Heart left ventricle (tissue), 16 donors: ENCODE data around the gene ZMYM2. TPM values are rescaled to one million over a fixed set of nuclear protein-coding genes. Genes with fewer than 3 reads are reported as not detected.
A peak's percentile ranks its signal among the peaks of the same experiment; 100 is the strongest.

Source experiments
- ATAC-seq, 4 donors: fragments of 200-7000 bp; cut with Tn5 transposase; one replicate each; pipeline ENCODE4 v1.9.1; 2020 to 2022; ENCODE audit warnings: moderate library complexity in 4 of 4, mild to moderate bottlenecking in 3 of 4, moderate number of reproducible peaks in 1 of 4
- DNase-seq, 5 donors: peaks; one replicate each; pipeline ENCODE4 v3.0.0-alpha.2; 2020
- H3K27ac ChIP-seq, 12 donors: fragments of 200-600 bp; sonication (generic) in 4 of 12; one replicate each; pipeline versions ENCODE4 v1.5.0 to v1.8.0; 2016 to 2022; ENCODE audit warnings: mild to moderate bottlenecking in 2 of 12
- H3K27me3 ChIP-seq, 9 donors: fragments of 200-600 bp; sonication (generic) in 2 of 9; one replicate each; pipeline versions ENCODE4 v1.5.1 to v1.8.0; 2016 to 2022; ENCODE audit warnings: mild to moderate bottlenecking in 3 of 9
- H3K36me3 ChIP-seq, 9 donors: fragments of 200-600 bp; sonication (generic) in 2 of 9; one replicate each; pipeline versions ENCODE4 v1.5.0 to v1.8.0; 2018 to 2022; ENCODE audit warnings: mild to moderate bottlenecking in 2 of 9
- H3K4me1 ChIP-seq, 12 donors: fragments of 200-600 bp; sonication (generic) in 4 of 12; one replicate each; pipeline versions ENCODE4 v1.5.0 to v1.8.0; 2016 to 2022; ENCODE audit warnings: mild to moderate bottlenecking in 3 of 12
- H3K4me3 ChIP-seq, 12 donors: fragments of 200-600 bp; sonication (generic) in 4 of 12; one replicate each; pipeline versions ENCODE4 v1.5.0 to v1.8.0; 2017 to 2022; ENCODE audit warnings: mild to moderate bottlenecking in 9 of 12, moderate library complexity in 4 of 12
- H3K9me3 ChIP-seq, 12 donors: fragments of 200-600 bp; sonication (generic) in 4 of 12; one replicate each; pipeline versions ENCODE4 v1.5.0 to v1.8.0; 2016 to 2022; ENCODE audit warnings: mild to moderate bottlenecking in 1 of 12
- POLR2A ChIP-seq, 2 donors: fragments of 450-650 bp; IDR thresholded peaks; one replicate each; pipeline ENCODE4 v1.6.1; 2017; ENCODE audit warnings: antibody characterized with exemption in 2 of 2, mild to moderate bottlenecking in 2 of 2, moderate library complexity in 2 of 2
- WGBS, 4 donors: extraction: QIAGEN DNeasy Blood & Tissue Kit in 2 of 4; methylation state at CpG; one replicate each; pipeline versions ENCODE4 v1.1.5 to v1.1.7; 2013 to 2018; 5-methylcytosine and 5-hydroxymethylcytosine counted together
- intact Hi-C, 10 donors: fragments of 100-400 bp; cut with DNase I; formaldehyde crosslinking; loops; one replicate each; pipeline versions ENCODE4 v1.11.1 to v1.14.2; 2022
- polyA plus RNA-seq, 2 donors: library from polyadenylated mRNA; stranded (reverse); fragments of 200-250 nt; gene quantifications; one replicate each; pipeline ENCODE4 v1.2.3, GENCODE V29; 2013
- total RNA-seq, 9 donors: library from RNA; depleted of rRNA in 2 of 9; stranded (reverse); fragments of >200 nt in 2 of 9; fragmentation: NEBNext Ultra II Directional in 3 of 9; extraction: Animal tissue kit (Norgen Biotek cat#: 25700) in 3 of 9; gene quantifications; one replicate each; pipeline versions ENCODE4 v1.1.0 to v1.2.4, GENCODE V29; 2016 to 2023
- TF ChIP-seq, protein P1 (sequence below), 12 donors: fragments of 200-600 bp; sonication (generic) in 4 of 12; IDR thresholded peaks; one replicate each; pipeline versions ENCODE4 v1.5.0 to v1.8.0; 2018 to 2022; ENCODE audit warnings: antibody characterized with exemption in 12 of 12, mild to moderate bottlenecking in 5 of 12
- donor health status: ischemic (EF 13 %, LVEDD 7.1; RV severe dilation, severe dysfunction).
- donor health status: healthy with polysubstance abuse.
- donor health status: DM: no; HTN: yes; CAD: no.
- donor health status: DM: no; HTN: no; CAD: no.
- donor health status: ischemic (EF 25% LVEDD 6.9; RV normal size, moderate dysfunction).
- donor health status: ischemic (EF 25% LVEDD 5.7; RV mildly dilated, moderate dysfunction).
- donor health status: healthy.
- donor health status: DM: yes; HTN: yes; CAD: no.
- donor health status: ischemic (EF 35%, LVEDD 5.7; RV mildly dilated, moderate dysfunction).
- donor health status: nonischemic (EF 11% LVEDD 7.7; RV severe dilation, severe dysfunction).
- donor health status: DM: yes; HTN: yes; CAD: no.
- donor health status: PGD.
- donor health status: ischemic (EF 29% LVEDD 5.4; RV normal size, mild dysfunction).
- donor health status: nonischemic (EF 23%, LVEDD 6.1; RV moderate dilation, normal function).

The ZMYM2 gene
- total and polyA plus RNA-seq, 11 donors: 11.2 to 69.3 (median 51.9) TPM

DNA sequence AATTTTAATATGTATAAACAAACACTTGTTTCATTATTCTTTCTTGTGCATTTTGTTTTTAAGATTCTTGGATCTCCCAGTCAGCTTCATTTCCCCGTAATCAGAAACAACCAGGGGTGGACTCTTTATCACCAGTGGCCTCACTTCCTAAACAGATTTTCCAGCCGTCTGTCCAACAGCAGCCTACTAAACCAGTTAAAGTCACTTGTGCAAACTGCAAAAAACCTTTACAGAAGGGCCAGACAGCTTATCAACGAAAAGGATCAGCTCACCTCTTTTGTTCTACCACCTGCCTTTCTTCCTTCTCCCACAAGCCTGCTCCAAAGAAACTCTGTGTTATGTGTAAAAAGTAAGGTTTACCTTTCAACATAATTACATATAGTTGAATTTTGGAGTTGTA, 44.3 kb downstream of the ZMYM2 start:
- TF ChIP-seq, protein P1, sequence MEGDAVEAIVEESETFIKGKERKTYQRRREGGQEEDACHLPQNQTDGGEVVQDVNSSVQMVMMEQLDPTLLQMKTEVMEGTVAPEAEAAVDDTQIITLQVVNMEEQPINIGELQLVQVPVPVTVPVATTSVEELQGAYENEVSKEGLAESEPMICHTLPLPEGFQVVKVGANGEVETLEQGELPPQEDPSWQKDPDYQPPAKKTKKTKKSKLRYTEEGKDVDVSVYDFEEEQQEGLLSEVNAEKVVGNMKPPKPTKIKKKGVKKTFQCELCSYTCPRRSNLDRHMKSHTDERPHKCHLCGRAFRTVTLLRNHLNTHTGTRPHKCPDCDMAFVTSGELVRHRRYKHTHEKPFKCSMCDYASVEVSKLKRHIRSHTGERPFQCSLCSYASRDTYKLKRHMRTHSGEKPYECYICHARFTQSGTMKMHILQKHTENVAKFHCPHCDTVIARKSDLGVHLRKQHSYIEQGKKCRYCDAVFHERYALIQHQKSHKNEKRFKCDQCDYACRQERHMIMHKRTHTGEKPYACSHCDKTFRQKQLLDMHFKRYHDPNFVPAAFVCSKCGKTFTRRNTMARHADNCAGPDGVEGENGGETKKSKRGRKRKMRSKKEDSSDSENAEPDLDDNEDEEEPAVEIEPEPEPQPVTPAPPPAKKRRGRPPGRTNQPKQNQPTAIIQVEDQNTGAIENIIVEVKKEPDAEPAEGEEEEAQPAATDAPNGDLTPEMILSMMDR (IDR thresholded peaks at IDR 0.05): no peak
- no peak for TF ChIP-seq POLR2A (IDR thresholded peaks at IDR 0.05)
- Histone ChIP-seq H3K27ac (no peak overlapping the region), H3K4me1 (peaks cover 0 to 39% (median 24%) of the 10 kb centered on the region in 12 donors), H3K4me3 (no peak overlapping the region), H3K27me3 (no peaks in the 10 kb centered on the region), H3K36me3 (peaks cover 0 to 71% (median 48%) of the 10 kb centered on the region in 9 donors), H3K9me3 (no peaks in the 10 kb centered on the region)
- ATAC-seq (peak in 1 of 4 donors; percentile 48), DNase-seq (no peak)
- 17 to 22% (median 21%) methylated on average over 3 of the region's 3 CpGs for WGBS, 4 donors
- intact Hi-C loops: no loop called here

DNA sequence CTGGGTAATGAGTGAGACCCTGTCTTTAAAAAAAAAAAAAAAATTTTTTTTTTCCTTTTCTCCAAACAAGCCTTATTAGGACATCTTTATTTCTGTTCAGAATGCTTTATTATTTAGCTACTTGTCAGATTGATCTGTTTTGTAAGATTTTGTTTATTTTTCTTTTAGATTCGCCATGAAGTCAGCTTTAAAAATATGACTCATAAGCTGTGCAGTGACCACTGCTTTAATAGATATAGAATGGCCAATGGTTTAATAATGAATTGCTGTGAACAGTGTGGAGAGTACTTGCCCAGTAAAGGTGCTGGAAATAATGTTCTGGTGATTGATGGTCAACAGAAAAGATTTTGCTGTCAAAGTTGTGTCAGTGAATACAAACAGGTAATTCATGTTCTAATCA, 47.7 kb downstream of the ZMYM2 start:
- no peak for DNase-seq
- peaks cover 0 to 6% (median 0%) of the 10 kb centered on the region in 12 donors for H3K9me3 ChIP-seq
- TF ChIP-seq POLR2A (IDR thresholded peaks at IDR 0.05): no peak
- TF ChIP-seq, protein P1 (IDR thresholded peaks at IDR 0.05): no peak
- no peak for ATAC-seq
- peaks cover 0 to 28% (median 19%) of the 10 kb centered on the region in 12 donors for H3K4me1 ChIP-seq
- peaks cover 0 to 88% (median 77%) of the 10 kb centered on the region in 9 donors for H3K36me3 ChIP-seq
- H3K27me3 ChIP-seq: no peaks in the 10 kb centered on the region
- intact Hi-C loops: no loop called here
- no peak overlapping the region for H3K27ac ChIP-seq
- H3K4me3 ChIP-seq: no peak overlapping the region
- 90 to 98% (median 96%) methylated on average over 1 of the region's 1 CpG for WGBS, 4 donors

DNA sequence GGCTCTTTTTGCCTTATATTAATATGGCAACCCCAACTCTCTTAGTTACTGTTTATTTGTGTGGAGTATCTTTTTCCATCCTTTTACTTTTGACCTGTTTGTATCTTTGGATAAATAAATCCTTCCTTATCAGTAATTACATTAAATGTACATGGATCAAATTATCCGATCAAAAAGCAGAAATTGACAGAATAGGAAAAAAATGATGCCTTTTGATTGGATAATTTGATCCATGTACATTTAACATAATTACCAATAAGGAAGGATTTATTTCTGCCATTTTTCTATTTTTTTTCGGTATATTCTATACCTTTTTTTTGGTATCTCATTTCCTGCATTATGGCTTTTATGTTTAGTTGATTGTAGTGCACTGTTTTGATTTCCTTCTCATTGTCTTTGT, 57.2 kb downstream of the ZMYM2 start:
- Histone ChIP-seq H3K27ac (no peak overlapping the region), H3K27me3 (no peaks in the 10 kb centered on the region), H3K4me1 (no peaks in the 10 kb centered on the region), H3K36me3 (peaks cover 0 to 61% (median 39%) of the 10 kb centered on the region in 9 donors), H3K4me3 (no peak overlapping the region), H3K9me3 (peaks cover 0 to 45% (median 21%) of the 10 kb centered on the region in 12 donors)
- no peak for DNase-seq
- no peak for TF ChIP-seq POLR2A (IDR thresholded peaks at IDR 0.05)
- TF ChIP-seq, protein P1 (IDR thresholded peaks at IDR 0.05): no peak
- ATAC-seq: no peak
- 93 to 100% (median 96%) methylated on average over 2 of the region's 2 CpGs for WGBS, 4 donors
- intact Hi-C loops: loop anchor here in 1 of 10 donors (10.0 kb wide), 1 partner anchor 49 kb away; no protein-coding TSS in a partner anchor

DNA sequence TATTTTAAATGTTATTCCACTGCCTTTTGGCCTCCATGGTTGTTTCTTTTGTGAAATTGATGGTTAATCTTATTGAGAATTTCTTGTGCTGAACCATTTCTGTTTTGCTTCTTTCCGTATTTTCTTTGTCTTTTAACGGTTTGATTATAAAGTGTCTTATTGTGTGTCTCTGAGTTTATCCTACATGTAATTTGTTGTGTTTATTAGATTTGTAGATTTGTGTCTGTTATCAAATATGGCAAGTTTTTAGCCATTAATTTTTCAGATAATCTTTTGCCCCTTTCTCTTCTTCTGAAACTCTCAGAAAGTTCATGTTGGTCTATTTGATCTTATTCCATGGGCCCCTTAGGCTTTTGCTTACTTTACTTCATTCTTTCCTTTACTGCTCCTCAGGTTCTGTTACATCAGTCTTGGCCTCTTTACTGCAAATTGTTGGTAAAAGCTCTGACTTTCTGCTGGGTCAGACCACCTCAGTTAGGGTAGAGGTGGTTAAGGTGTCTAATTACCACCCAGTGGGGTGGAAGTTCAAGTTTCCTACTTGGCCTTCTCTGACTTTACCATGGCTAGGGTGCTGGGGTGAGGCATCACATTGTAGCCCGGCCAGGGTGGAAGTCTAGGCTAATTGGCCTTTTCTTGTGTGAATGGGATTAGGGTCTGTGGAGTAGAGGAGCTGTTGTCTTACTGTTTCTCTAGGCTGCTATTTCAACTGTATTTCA, 58.3 kb downstream of the ZMYM2 start:
- no peak overlapping the region for H3K27ac ChIP-seq
- peaks cover 0 to under 1% (median 0%) of the 10 kb centered on the region in 12 donors for H3K4me1 ChIP-seq
- intact Hi-C loops: loop anchor here in 1 of 10 donors (10.0 kb wide), 1 partner anchor 48 kb away; no protein-coding TSS in a partner anchor
- H3K4me3 ChIP-seq: no peak overlapping the region
- H3K27me3 ChIP-seq: no peaks in the 10 kb centered on the region
- WGBS, 4 donors: 90 to 97% (median 94%) methylated on average over 3 of the region's 3 CpGs
- ATAC-seq (no peak), DNase-seq (no peak)
- H3K9me3 ChIP-seq: peaks cover 0 to 45% (median 21%) of the 10 kb centered on the region in 12 donors
- H3K36me3 ChIP-seq: peaks cover 0 to 70% (median 39%) of the 10 kb centered on the region in 9 donors
- TF ChIP-seq, protein P1 (IDR thresholded peaks at IDR 0.05): no peak
- TF ChIP-seq POLR2A (IDR thresholded peaks at IDR 0.05): no peak
